SJSA1 (cell line): Measurements from ENCODE around the gene UGT1A4. TPM values are rescaled to one million over a fixed set of nuclear protein-coding genes. Genes with fewer than 3 reads are reported as not detected.

Experiments
- DNase-seq, 2 experiments: peaks; one replicate each; pipeline ENCODE4 v3.0.0-alpha.2; 2015 to 2020; ENCODE audit warnings: low spot score in 2 of 2, low read depth in 1 of 2
- H3K27ac ChIP-seq: fragments of 250-450 bp; sonication (Bioruptor Pico); 2 replicates; pipeline ENCODE4 v1.5.1; 2020; ENCODE audit warnings: mild to moderate bottlenecking, moderate library complexity
- H3K27me3 ChIP-seq: fragments of 250-450 bp; sonication (Bioruptor Pico); replicated peaks from 2 replicates; pipeline ENCODE4 v1.5.1; 2020; ENCODE audit warnings: mild to moderate bottlenecking, moderate library complexity
- H3K36me3 ChIP-seq: fragments of 250-450 bp; sonication (Bioruptor Pico); 2 replicates; pipeline ENCODE4 v1.5.1; 2020; ENCODE audit warnings: mild to moderate bottlenecking
- H3K4me1 ChIP-seq: fragments of 250-450 bp; sonication (Bioruptor Pico); replicated peaks from 2 replicates; pipeline ENCODE4 v1.6.1; 2021; ENCODE audit warnings: mild to moderate bottlenecking
- H3K4me3 ChIP-seq: fragments of 250-450 bp; sonication (Bioruptor Pico); 2 replicates; pipeline ENCODE4 v1.5.1; 2020; ENCODE audit warnings: mild to moderate bottlenecking
- H3K9me3 ChIP-seq: fragments of 250-450 bp; sonication (Bioruptor Pico); replicated peaks from 2 replicates; pipeline ENCODE4 v1.5.1; 2020; ENCODE audit warnings: mild to moderate bottlenecking
- total RNA-seq: library from RNA; depleted of rRNA; stranded (reverse); fragments of >200 nt; shearing (Covaris generic); gene quantifications from 2 replicates; pipeline ENCODE4 v1.2.3, GENCODE V29; 2014

The UGT1A4 gene
- total RNA-seq, 1 experiment from 2014 or later, result not detected

DNA sequence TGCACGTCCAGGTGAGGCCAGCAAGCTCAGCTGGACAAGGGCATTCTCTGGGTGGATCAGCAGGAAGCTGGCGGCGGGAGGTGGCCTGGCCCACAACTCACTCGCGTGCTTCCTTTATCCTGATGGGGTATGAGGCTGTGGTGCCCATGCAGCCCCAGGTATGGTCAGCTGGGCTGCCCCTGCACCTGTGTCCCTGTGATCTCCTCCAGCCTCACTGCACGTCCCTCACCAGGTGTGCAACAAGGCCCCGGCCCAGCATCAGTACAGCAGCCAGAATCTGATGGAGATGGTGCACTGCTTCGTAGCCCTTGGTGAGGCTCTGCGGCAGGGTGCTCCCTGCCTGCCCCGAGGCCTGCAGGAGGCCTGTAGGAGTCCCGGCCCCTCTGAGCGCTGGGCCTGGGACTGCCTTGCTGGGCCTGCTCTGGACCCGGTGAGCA lies 77.2 kb downstream of the UGT1A4 start:
- no peaks in the 10 kb centered on the region for H3K9me3 ChIP-seq
- DNase-seq, result peak in 1 of 2 experiments; percentile 30
- H3K27me3 ChIP-seq, result no peaks in the 10 kb centered on the region
- H3K4me3 ChIP-seq, result no peak overlapping the region
- H3K4me1 ChIP-seq, result no peaks in the 10 kb centered on the region
- no peaks in the 10 kb centered on the region for H3K36me3 ChIP-seq
- H3K27ac ChIP-seq, result no peak overlapping the region

DNA sequence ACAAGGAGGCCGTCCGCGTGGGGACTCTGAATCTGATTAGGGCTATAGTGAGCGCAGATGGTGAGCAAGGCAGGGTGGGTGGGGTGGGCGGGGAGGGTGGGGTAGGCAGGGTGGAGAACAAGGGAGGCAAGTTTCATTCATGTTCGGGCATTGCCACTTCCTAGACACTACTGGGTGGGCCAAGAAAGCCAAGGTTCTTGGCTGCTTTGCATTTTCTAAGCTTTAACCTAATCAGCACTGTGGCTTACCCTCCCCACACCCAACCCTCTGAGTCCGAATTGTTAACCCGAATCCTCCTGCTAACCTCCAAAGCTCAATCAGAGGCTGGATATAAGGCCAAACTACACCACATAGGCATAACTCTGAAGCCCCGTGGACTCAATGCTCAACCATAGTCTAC lies 77.7 kb downstream of the UGT1A4 start:
- no peak for DNase-seq
- H3K27ac ChIP-seq, result no peak overlapping the region
- no peaks in the 10 kb centered on the region for H3K27me3 ChIP-seq
- H3K9me3 ChIP-seq, result no peaks in the 10 kb centered on the region
- no peak overlapping the region for H3K4me3 ChIP-seq
- H3K4me1 ChIP-seq, result no peaks in the 10 kb centered on the region
- no peaks in the 10 kb centered on the region for H3K36me3 ChIP-seq

- H3K4me3 ChIP-seq, result no peak overlapping the region
- no peak overlapping the region for H3K27ac ChIP-seq
- H3K4me1 ChIP-seq, result no peaks in the 10 kb centered on the region
- H3K36me3 ChIP-seq, result no peaks in the 10 kb centered on the region
- H3K9me3 ChIP-seq, result no peaks in the 10 kb centered on the region
- no peaks in the 10 kb centered on the region for H3K27me3 ChIP-seq
- DNase-seq, result peak in 1 of 2 experiments; percentile 33
Measured at GRCh38 chr2:233798335-233799086, 80.0 kb downstream of the UGT1A4 start.

GRCh38 chr2:233799087-233799665 lies 80.6 kb downstream of the UGT1A4 start:
- no peaks in the 10 kb centered on the region for H3K36me3 ChIP-seq
- H3K4me3 ChIP-seq, result no peak overlapping the region

DNA sequence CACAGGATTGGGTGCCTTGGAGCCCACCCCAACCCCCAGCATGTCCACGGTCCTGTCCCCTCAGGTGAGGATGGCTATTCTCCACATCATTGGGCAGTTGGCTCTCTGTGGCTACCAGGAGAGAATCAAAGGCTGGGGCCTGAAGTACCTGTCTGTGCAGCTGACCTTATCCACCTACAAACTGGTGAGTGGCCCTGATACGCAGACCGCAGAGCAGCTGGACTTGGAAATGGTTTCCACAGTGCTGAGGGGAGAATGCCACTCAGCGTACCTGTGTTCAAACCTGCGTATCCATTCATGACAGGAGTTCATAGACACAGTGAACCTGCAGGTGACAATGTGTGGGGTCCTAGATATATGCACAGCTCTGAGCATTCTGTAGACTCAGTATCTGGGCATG lies 81.2 kb downstream of the UGT1A4 start:
- no peaks in the 10 kb centered on the region for H3K4me1 ChIP-seq
- no peak for DNase-seq
- no peaks in the 10 kb centered on the region for H3K36me3 ChIP-seq
- H3K27ac ChIP-seq, result no peak overlapping the region
- H3K9me3 ChIP-seq, result no peaks in the 10 kb centered on the region
- H3K27me3 ChIP-seq, result no peaks in the 10 kb centered on the region
- no peak overlapping the region for H3K4me3 ChIP-seq

More at GRCh38 chr2:233799087-233799665, 80.6 kb downstream of the UGT1A4 start:
- Histone ChIP-seq H3K27me3 (no peaks in the 10 kb centered on the region), H3K4me1 (no peaks in the 10 kb centered on the region), H3K9me3 (no peaks in the 10 kb centered on the region), H3K27ac (no peak overlapping the region)
- DNase-seq, result peak in 1 of 2 experiments; percentile 32

- Histone ChIP-seq H3K27ac (no peak overlapping the region), H3K36me3 (no peaks in the 10 kb centered on the region), H3K27me3 (no peaks in the 10 kb centered on the region), H3K9me3 (no peaks in the 10 kb centered on the region), H3K4me1 (no peaks in the 10 kb centered on the region), H3K4me3 (no peak overlapping the region)
- DNase-seq, result peak in 1 of 2 experiments; percentile 24
Measured at GRCh38 chr2:233800208-233800607, 81.7 kb downstream of the UGT1A4 start.

- Histone ChIP-seq H3K9me3 (no peaks in the 10 kb centered on the region), H3K4me1 (no peaks in the 10 kb centered on the region), H3K27ac (no peak overlapping the region), H3K27me3 (no peaks in the 10 kb centered on the region; the same call in 1 of the 2 replicates), H3K36me3 (no peaks in the 10 kb centered on the region), H3K4me3 (no peak overlapping the region)
- DNase-seq, result peak in 1 of 2 experiments; percentile 30
Measured at GRCh38 chr2:233801357-233802131, 83.0 kb downstream of the UGT1A4 start.

DNA sequence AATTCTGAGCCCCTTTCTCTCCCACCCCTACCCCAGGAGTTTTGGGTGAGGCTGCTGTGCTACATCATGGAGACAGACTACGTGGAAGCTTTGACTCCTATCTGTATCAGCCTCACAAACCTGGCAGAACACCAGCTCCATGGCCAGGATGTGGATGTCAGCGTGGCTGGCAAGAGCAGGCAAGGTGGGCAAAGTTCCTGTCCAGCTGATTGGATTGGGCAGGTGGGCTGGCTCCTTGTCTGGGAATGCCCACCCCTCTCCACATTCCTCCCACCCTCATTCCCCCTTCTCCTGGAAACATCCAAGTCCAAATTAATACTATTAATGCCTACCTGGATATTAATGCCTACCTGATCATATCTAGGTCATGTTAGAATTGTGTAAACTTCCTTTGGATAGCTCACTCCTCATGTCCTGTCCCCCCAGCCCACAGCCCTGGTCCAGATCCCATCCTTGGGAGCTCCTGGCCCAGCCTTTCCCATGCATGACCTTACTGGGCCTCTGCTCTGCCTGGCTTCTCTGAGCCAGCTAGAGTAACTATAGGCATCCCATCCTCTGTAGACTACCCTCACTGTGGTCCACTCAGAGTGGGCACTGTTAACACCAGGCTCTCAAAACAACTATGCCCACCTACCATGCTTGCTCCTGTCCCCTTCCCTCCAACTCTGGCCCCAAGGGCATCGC lies 83.7 kb downstream of the UGT1A4 start:
- no peak overlapping the region for H3K27ac ChIP-seq
- no peaks in the 10 kb centered on the region; the same call in 1 of the 2 replicates for H3K27me3 ChIP-seq
- no peaks in the 10 kb centered on the region for H3K9me3 ChIP-seq
- DNase-seq, result peak in 1 of 2 experiments; percentile 28
- H3K4me1 ChIP-seq, result no peaks in the 10 kb centered on the region
- H3K36me3 ChIP-seq, result no peaks in the 10 kb centered on the region
- no peak overlapping the region for H3K4me3 ChIP-seq

DNA sequence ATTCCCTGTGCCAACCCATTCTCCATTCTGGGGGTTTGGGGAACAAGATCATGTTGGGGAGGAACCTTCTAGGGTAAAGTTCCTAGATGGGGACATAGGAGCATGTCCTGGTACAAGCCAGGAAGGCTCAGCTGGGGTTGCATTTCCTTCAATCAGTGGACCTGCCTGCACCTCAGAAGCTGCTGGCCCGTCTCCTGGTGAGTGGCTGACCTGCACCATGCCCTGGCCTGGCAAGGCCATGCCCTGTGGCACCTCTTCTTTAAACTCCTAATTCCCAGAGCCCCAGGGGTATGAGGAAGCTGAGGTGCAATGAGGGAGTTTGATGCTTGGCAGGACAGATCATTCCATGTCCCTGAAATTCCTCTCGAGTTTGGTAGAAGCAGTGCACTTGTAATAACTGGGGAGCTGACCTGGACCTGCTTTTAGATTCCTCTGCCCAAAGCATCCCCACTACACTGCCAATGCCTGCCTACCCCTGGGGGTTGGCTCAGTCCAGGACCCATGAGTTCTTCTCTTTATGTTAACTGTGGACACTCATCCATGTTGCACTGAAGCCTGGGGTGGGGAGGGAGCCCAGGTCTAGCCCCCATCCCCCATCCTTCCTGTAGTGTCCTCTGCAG lies 84.9 kb downstream of the UGT1A4 start:
- Histone ChIP-seq H3K9me3 (no peaks in the 10 kb centered on the region), H3K27me3 (no peaks in the 10 kb centered on the region; the same call in 1 of the 2 replicates), H3K27ac (no peak overlapping the region), H3K4me1 (no peaks in the 10 kb centered on the region), H3K4me3 (no peak overlapping the region), H3K36me3 (no peaks in the 10 kb centered on the region)
- no peak for DNase-seq

DNA sequence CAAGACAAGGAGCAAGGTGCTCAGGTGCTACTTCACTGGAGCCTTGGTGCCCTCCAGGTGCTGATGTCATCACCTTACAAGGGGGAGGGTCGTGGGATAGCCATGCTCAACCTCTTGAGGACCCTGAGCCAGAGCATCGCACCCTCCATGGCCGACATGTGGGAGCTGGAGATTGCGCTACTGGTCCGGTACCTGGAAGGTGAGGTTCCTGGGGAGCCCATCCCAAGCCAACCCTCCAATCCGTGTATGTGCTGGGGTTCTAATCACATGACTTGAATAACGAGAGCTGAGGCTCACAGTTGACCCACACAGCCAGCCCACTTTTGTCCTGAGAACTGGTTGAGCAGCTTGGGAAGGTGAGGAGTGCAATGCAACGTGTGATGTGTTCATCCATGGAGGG lies 85.5 kb downstream of the UGT1A4 start:
- Histone ChIP-seq H3K9me3 (no peaks in the 10 kb centered on the region), H3K4me1 (no peaks in the 10 kb centered on the region), H3K27me3 (no peaks in the 10 kb centered on the region; the same call in 1 of the 2 replicates), H3K27ac (no peak overlapping the region), H3K36me3 (no peaks in the 10 kb centered on the region), H3K4me3 (no peak overlapping the region)
- peak in 1 of 2 experiments; percentile 39 for DNase-seq

DNA sequence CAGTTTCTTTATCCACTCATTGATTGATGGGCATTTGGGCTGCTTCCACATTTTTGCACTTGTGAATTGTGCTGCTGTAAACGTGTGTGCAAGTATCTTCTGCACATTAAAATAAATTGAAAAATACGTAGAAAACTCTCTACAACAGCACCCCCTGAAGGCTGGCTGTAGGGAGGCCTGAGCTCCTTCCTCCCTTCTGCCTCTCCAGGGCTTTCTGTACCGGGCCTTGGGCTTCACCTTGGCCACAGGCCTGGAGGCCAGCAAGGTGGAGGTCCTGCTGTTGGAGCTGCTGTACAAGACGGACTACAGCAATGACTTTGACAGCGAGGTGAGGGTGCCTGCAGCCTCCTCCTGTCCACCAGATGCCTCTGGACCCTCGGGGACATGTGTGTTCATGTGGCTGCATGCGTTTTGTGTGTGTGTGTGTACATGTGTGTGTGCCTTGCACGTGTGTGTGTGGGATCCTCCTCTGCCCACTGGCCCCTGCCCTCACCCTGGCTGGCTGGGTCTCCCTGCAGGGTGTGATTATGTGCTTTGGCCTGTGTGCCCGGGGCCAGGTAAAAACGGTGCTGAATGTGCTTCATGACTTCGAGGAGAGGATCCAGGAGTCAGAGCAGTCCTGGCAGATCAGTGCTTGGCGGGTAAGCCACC lies 88.8 kb downstream of the UGT1A4 start:
- H3K9me3 ChIP-seq, result no peaks in the 10 kb centered on the region
- peaks cover 3% of the 10 kb centered on the region; the same call in 1 of the 2 replicates for H3K27me3 ChIP-seq
- no peaks in the 10 kb centered on the region for H3K36me3 ChIP-seq
- H3K4me1 ChIP-seq, result no peaks in the 10 kb centered on the region
- H3K4me3 ChIP-seq, result no peak overlapping the region
- peak in 1 of 2 experiments; percentile 26 for DNase-seq
- no peak overlapping the region for H3K27ac ChIP-seq

DNA sequence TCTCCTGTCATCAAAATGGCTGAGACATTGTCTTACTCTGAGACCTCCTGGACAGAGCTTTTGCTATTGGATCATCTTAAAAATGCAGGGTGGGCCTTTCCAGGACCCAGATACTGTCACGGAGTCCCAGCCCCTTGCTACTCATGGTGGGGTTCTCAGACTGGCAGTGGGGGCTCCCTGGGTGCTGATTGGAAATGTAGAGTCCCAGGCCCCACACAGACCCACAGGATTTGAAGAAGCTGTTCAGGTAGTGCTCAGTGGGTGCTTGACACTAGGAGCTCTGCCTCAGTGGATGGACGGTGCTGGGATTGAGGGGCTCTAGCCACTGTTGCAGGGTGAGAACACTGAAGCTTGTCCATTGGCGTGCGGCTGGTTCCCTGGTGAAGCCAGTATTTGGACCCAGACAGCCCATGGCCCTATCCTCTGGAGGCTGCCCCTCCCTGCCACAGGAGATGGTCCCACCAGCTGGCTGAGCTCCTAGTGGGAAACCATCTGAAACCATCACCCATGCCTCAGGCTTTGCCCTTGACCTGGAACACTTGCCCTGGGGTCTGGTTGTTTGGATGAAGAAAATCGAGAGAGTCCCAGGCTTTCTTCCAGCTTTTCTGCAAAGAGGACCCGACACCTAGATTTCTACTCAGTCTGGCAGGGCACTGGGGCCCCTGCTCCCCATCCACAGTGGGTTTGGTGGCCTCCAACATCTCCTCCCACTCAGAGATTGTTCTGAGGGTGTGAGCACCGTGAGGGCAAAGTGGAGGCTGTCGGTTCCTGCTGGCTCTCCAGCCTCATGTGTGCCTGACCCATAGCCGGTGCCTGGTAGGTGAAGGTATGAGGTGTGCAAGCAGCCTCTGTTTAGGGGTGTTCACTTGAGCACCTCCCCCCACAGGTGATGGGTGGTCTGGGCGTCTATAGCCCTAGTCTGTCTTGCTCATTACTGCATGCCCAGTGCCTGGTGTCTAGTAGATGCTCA lies 89.7 kb downstream of the UGT1A4 start:
- Histone ChIP-seq H3K9me3 (no peaks in the 10 kb centered on the region), H3K4me1 (no peaks in the 10 kb centered on the region), H3K36me3 (no peaks in the 10 kb centered on the region), H3K27ac (no peak overlapping the region), H3K4me3 (no peak overlapping the region), H3K27me3 (peaks cover 3% of the 10 kb centered on the region; the same call in 1 of the 2 replicates)
- DNase-seq, result peak in 1 of 2 experiments; percentile 34
